ENCODE results near the gene SLC25A46.

- TF ChIP-seq, protein P1, sequence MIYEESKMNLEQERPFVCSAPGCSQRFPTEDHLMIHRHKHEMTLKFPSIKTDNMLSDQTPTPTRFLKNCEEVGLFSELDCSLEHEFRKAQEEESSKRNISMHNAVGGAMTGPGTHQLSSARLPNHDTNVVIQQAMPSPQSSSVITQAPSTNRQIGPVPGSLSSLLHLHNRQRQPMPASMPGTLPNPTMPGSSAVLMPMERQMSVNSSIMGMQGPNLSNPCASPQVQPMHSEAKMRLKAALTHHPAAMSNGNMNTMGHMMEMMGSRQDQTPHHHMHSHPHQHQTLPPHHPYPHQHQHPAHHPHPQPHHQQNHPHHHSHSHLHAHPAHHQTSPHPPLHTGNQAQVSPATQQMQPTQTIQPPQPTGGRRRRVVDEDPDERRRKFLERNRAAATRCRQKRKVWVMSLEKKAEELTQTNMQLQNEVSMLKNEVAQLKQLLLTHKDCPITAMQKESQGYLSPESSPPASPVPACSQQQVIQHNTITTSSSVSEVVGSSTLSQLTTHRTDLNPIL (CRISPR knock-in tag; IDR thresholded peaks at IDR 0.05; ENCODE audit: low read depth): no peak
- no peak for TF ChIP-seq ZFP30 (CRISPR knock-in tag; IDR thresholded peaks at IDR 0.05)
- no peak for TF ChIP-seq ZNF565 (CRISPR knock-in tag; conservative IDR thresholded peaks at IDR 0.05; ENCODE audit: low read depth)
These were observed 46.1 kb downstream of the SLC25A46 start for GRCh38 chr5:110784901-110785300.

Measured in SK-N-SH treated with all-trans-retinoic acid at 6 μM for 48 hours (cell line).